ENCODE data around the gene CTBS.
"Not testable (repeated sequence)": the region's sequence is repeated elsewhere in the genome, so short reads cannot be mapped to it uniquely, and the experiment has no call there.

The CTBS gene

GRCh38 chr1:84510165-84510564, 64.1 kb downstream of the CTBS start:
- in situ Hi-C loops (cut with HindIII; ENCODE audit: low pct_ligation_motif_present, low pct_unique_long_range_greater_than_20kb, low sequenced_read_pairs): no loop called here
- DNase-seq: no peak

- no peak for DNase-seq
- in situ Hi-C loops (cut with HindIII; ENCODE audit: low pct_ligation_motif_present, low pct_unique_long_range_greater_than_20kb, low sequenced_read_pairs): no loop called here
Measured at GRCh38 chr1:84509029-84509428, 65.2 kb downstream of the CTBS start.

GRCh38 chr1:84508510-84508909, 65.7 kb downstream of the CTBS start:
- in situ Hi-C loops (cut with HindIII; ENCODE audit: low pct_ligation_motif_present, low pct_unique_long_range_greater_than_20kb, low sequenced_read_pairs): no loop called here

GRCh38 chr1:84507887-84508286, 66.4 kb downstream of the CTBS start:
- in situ Hi-C loops (cut with HindIII; ENCODE audit: low pct_ligation_motif_present, low pct_unique_long_range_greater_than_20kb, low sequenced_read_pairs); DNase-seq: not testable (repeated sequence)

More at GRCh38 chr1:84508510-84508909, 65.7 kb downstream of the CTBS start:
- DNase-seq: no peak

GRCh38 chr1:84506729-84507453, 67.3 kb downstream of the CTBS start:
- no peak for DNase-seq
- in situ Hi-C loops (cut with HindIII; ENCODE audit: low pct_ligation_motif_present, low pct_unique_long_range_greater_than_20kb, low sequenced_read_pairs): no loop called here

- in situ Hi-C loops (cut with HindIII; ENCODE audit: low pct_ligation_motif_present, low pct_unique_long_range_greater_than_20kb, low sequenced_read_pairs): no loop called here
- peak; percentile 94 for DNase-seq
Measured at GRCh38 chr1:84506002-84506728, 68.1 kb downstream of the CTBS start, which contains the start of the genes GNG5 and SPATA1. Gene GNG5, minus strand, starts transcription at chr1:84506581. Its CDS starts 490 bp downstream, at chr1:84506091. Gene SPATA1, plus strand, starts transcription at chr1:84506386. Its CDS starts 9,974 bp downstream, at chr1:84516360.

- in situ Hi-C loops (cut with HindIII; ENCODE audit: low pct_ligation_motif_present, low pct_unique_long_range_greater_than_20kb, low sequenced_read_pairs): no loop called here
- DNase-seq: peak; percentile 61
Measured at GRCh38 chr1:84505493-84506001, 68.7 kb downstream of the CTBS start.

- peak; percentile 37 for DNase-seq
Measured at GRCh38 chr1:84504580-84505492, 69.4 kb downstream of the CTBS start.

GRCh38 chr1:84502927-84503326, 71.3 kb downstream of the CTBS start:
- no peak for DNase-seq
- in situ Hi-C loops (cut with HindIII; ENCODE audit: low pct_ligation_motif_present, low pct_unique_long_range_greater_than_20kb, low sequenced_read_pairs): no loop called here

More at GRCh38 chr1:84504580-84505492, 69.4 kb downstream of the CTBS start:
- in situ Hi-C loops (cut with HindIII; ENCODE audit: low pct_ligation_motif_present, low pct_unique_long_range_greater_than_20kb, low sequenced_read_pairs): no loop called here
